H1 (cell line): ENCODE measurements around the gene ALPK3. TPM values are rescaled to one million over a fixed set of nuclear protein-coding genes. Genes with fewer than 3 reads are reported as not detected.

ENCODE experiments used
- RAD21 ChIP-seq, 2 experiments: IDR thresholded peaks in 1 of 2; conservative IDR thresholded peaks in 1 of 2; 2 replicates each; pipeline ENCODE4 v1.6.1; 2011; ENCODE audit warnings: low read depth in 2 of 2, low read length in 2 of 2, improper control_type of control experiment in 1 of 2, inconsistent platforms in 1 of 2, mild to moderate bottlenecking in 1 of 2, moderate library complexity in 1 of 2
- SIN3A ChIP-seq, 2 experiments: IDR thresholded peaks in 1 of 2; conservative IDR thresholded peaks in 1 of 2; 2 replicates each; pipeline ENCODE4 v1.6.1; 2011 to 2012; ENCODE audit warnings: low read length in 2 of 2, improper control_type of control experiment in 1 of 2, low read depth in 1 of 2, mild to moderate bottlenecking in 1 of 2
- YY1 ChIP-seq: IDR thresholded peaks from 2 replicates; pipeline ENCODE4 v1.6.1; 2011; ENCODE audit warnings: low read depth, mild to moderate bottlenecking, low read length
- polyA plus RNA-seq, 7 experiments: library from polyadenylated mRNA; depleted of rRNA in 3 of 7; stranded (reverse) in 5 of 7; unstranded in 2 of 7; fragments of >200 nt in 5 of 7; fragments of 200-250 nt in 2 of 7; gene quantifications; 1 replicate in 5 of 7; 2 replicates in 1 of 7; 4 replicates in 1 of 7; pipeline versions ENCODE4 v1.2.1 to v1.2.3, GENCODE V29; 2011 to 2013; ENCODE audit warnings: missing spikeins in 2 of 7, mixed read lengths in 2 of 7
- total RNA-seq: library from RNA; stranded (reverse); fragmentation: NEBNext Ultra II Directional; extraction: Animal tissue kit (Norgen Biotek cat#: 25700); gene quantifications from 2 replicates; pipeline ENCODE4 v1.2.1, GENCODE V29; 2021
- TF ChIP-seq, protein P1 (sequence below): fragments of 300-600 bp; sonication (generic); IDR thresholded peaks from 2 replicates; pipeline ENCODE4 v1.7.1; 2012; ENCODE audit warnings: low read length, moderate library complexity, mild to moderate bottlenecking, inconsistent platforms; ENCODE audit not compliant: insufficient replicate concordance
- TF ChIP-seq, protein P2 (sequence below): IDR thresholded peaks from 2 replicates; pipeline ENCODE4 v1.6.1; 2011; ENCODE audit warnings: low read length, improper control_type of control experiment
- TF ChIP-seq, protein P3 (sequence below): IDR thresholded peaks from 2 replicates; pipeline ENCODE4 v1.6.1; 2011; ENCODE audit warnings: low read depth, mild to moderate bottlenecking, low read length; ENCODE audit not compliant: insufficient read depth
- TF ChIP-seq, protein P4 (sequence below): IDR thresholded peaks from 2 replicates; pipeline ENCODE4 v1.6.1; 2012; ENCODE audit warnings: low read length, inconsistent platforms

ALPK3 gene
- total and polyA plus RNA-seq, 2 of the 8 experiments (the other 6 are each of a cell fraction or from before 2014, with no cell fraction given): 4.4 to 19.2 TPM

DNA sequence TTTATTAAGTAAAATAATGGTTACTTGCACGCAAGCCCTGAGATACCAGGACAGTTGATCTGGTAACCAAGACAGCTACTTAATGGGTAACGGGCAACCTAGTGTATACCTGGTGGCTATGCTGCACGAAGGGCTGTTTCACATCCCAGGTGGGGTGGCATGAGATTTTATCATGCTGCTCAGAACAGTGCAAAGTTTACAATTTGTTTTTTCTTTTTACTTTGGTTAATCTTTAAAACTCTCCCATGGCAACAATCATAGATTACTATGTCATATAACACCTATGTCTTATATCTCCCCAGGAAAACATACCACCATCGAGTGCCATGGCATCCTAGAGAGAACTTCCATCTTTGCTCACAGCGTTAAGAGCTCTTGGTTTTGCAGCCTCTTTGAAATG lies 35.1 kb downstream of the ALPK3 start (continued):
- TF ChIP-seq, protein P1, sequence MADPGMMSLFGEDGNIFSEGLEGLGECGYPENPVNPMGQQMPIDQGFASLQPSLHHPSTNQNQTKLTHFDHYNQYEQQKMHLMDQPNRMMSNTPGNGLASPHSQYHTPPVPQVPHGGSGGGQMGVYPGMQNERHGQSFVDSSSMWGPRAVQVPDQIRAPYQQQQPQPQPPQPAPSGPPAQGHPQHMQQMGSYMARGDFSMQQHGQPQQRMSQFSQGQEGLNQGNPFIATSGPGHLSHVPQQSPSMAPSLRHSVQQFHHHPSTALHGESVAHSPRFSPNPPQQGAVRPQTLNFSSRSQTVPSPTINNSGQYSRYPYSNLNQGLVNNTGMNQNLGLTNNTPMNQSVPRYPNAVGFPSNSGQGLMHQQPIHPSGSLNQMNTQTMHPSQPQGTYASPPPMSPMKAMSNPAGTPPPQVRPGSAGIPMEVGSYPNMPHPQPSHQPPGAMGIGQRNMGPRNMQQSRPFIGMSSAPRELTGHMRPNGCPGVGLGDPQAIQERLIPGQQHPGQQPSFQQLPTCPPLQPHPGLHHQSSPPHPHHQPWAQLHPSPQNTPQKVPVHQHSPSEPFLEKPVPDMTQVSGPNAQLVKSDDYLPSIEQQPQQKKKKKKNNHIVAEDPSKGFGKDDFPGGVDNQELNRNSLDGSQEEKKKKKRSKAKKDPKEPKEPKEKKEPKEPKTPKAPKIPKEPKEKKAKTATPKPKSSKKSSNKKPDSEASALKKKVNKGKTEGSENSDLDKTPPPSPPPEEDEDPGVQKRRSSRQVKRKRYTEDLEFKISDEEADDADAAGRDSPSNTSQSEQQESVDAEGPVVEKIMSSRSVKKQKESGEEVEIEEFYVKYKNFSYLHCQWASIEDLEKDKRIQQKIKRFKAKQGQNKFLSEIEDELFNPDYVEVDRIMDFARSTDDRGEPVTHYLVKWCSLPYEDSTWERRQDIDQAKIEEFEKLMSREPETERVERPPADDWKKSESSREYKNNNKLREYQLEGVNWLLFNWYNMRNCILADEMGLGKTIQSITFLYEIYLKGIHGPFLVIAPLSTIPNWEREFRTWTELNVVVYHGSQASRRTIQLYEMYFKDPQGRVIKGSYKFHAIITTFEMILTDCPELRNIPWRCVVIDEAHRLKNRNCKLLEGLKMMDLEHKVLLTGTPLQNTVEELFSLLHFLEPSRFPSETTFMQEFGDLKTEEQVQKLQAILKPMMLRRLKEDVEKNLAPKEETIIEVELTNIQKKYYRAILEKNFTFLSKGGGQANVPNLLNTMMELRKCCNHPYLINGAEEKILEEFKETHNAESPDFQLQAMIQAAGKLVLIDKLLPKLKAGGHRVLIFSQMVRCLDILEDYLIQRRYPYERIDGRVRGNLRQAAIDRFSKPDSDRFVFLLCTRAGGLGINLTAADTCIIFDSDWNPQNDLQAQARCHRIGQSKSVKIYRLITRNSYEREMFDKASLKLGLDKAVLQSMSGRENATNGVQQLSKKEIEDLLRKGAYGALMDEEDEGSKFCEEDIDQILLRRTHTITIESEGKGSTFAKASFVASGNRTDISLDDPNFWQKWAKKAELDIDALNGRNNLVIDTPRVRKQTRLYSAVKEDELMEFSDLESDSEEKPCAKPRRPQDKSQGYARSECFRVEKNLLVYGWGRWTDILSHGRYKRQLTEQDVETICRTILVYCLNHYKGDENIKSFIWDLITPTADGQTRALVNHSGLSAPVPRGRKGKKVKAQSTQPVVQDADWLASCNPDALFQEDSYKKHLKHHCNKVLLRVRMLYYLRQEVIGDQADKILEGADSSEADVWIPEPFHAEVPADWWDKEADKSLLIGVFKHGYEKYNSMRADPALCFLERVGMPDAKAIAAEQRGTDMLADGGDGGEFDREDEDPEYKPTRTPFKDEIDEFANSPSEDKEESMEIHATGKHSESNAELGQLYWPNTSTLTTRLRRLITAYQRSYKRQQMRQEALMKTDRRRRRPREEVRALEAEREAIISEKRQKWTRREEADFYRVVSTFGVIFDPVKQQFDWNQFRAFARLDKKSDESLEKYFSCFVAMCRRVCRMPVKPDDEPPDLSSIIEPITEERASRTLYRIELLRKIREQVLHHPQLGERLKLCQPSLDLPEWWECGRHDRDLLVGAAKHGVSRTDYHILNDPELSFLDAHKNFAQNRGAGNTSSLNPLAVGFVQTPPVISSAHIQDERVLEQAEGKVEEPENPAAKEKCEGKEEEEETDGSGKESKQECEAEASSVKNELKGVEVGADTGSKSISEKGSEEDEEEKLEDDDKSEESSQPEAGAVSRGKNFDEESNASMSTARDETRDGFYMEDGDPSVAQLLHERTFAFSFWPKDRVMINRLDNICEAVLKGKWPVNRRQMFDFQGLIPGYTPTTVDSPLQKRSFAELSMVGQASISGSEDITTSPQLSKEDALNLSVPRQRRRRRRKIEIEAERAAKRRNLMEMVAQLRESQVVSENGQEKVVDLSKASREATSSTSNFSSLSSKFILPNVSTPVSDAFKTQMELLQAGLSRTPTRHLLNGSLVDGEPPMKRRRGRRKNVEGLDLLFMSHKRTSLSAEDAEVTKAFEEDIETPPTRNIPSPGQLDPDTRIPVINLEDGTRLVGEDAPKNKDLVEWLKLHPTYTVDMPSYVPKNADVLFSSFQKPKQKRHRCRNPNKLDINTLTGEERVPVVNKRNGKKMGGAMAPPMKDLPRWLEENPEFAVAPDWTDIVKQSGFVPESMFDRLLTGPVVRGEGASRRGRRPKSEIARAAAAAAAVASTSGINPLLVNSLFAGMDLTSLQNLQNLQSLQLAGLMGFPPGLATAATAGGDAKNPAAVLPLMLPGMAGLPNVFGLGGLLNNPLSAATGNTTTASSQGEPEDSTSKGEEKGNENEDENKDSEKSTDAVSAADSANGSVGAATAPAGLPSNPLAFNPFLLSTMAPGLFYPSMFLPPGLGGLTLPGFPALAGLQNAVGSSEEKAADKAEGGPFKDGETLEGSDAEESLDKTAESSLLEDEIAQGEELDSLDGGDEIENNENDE: no peak
- TF ChIP-seq YY1 (no peak), RAD21 (IDR thresholded peaks at IDR 0.05 in 1 of 2, conservative IDR thresholded peaks at IDR 0.05 in 1 of 2; ENCODE audit: low read depth in 2 of 2, low read length in 2 of 2) (no peak), SIN3A (conservative IDR thresholded peaks at IDR 0.05 in 1 of 2, IDR thresholded peaks at IDR 0.05 in 1 of 2; ENCODE audit: low read depth in 1 of 2, low read length in 2 of 2) (no peak)
- TF ChIP-seq, protein P2, sequence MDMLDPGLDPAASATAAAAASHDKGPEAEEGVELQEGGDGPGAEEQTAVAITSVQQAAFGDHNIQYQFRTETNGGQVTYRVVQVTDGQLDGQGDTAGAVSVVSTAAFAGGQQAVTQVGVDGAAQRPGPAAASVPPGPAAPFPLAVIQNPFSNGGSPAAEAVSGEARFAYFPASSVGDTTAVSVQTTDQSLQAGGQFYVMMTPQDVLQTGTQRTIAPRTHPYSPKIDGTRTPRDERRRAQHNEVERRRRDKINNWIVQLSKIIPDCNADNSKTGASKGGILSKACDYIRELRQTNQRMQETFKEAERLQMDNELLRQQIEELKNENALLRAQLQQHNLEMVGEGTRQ: no peak
- TF ChIP-seq, protein P3, sequence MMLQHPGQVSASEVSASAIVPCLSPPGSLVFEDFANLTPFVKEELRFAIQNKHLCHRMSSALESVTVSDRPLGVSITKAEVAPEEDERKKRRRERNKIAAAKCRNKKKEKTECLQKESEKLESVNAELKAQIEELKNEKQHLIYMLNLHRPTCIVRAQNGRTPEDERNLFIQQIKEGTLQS: no peak
- TF ChIP-seq, protein P4, sequence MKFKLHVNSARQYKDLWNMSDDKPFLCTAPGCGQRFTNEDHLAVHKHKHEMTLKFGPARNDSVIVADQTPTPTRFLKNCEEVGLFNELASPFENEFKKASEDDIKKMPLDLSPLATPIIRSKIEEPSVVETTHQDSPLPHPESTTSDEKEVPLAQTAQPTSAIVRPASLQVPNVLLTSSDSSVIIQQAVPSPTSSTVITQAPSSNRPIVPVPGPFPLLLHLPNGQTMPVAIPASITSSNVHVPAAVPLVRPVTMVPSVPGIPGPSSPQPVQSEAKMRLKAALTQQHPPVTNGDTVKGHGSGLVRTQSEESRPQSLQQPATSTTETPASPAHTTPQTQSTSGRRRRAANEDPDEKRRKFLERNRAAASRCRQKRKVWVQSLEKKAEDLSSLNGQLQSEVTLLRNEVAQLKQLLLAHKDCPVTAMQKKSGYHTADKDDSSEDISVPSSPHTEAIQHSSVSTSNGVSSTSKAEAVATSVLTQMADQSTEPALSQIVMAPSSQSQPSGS: no peak
